Activated gamma-delta T cell treated with Interleukin-2 at 50 U/mL for 16 hours (primary cell): ENCODE results near the gene CPNE6.

ENCODE experiments used
- DNase-seq: peaks from one replicate; pipeline ENCODE4 v3.0.0-alpha.2; 2020

CPNE6 gene

GRCh38 chr14:24108336-24108874 is 37.0 kb downstream of the CPNE6 start:
- DNase-seq, result no peak

GRCh38 chr14:24110060-24110459 is 38.7 kb downstream of the CPNE6 start:
- no peak for DNase-seq

GRCh38 chr14:24110523-24110922 is 39.2 kb downstream of the CPNE6 start:
- no peak for DNase-seq

GRCh38 chr14:24113379-24113800 is 42.0 kb downstream of the CPNE6 start:
- DNase-seq, result no peak

- DNase-seq, result peak; percentile 74
Observed at GRCh38 chr14:24113801-24114531, 42.6 kb downstream of the CPNE6 start.

GRCh38 chr14:24114532-24115421 is 43.4 kb downstream of the CPNE6 start, which contains the start of the genes DCAF11 and NRL:
Gene DCAF11, plus strand, starts transcription at chr14:24114777. Its CDS starts 818 bp downstream, at chr14:24115595.
Gene NRL, minus strand, starts transcription at chr14:24114949. Its CDS starts 32,101 bp downstream, at chr14:24082848.
- peak; percentile 98 for DNase-seq

GRCh38 chr14:24115422-24116127 is 44.2 kb downstream of the CPNE6 start:
- no peak for DNase-seq

- DNase-seq, result no peak
Observed at GRCh38 chr14:24116128-24116814, 44.9 kb downstream of the CPNE6 start.

GRCh38 chr14:24117179-24117578 is 45.8 kb downstream of the CPNE6 start:
- DNase-seq, result no peak

GRCh38 chr14:24119691-24120090 is 48.3 kb downstream of the CPNE6 start:
- no peak for DNase-seq

- DNase-seq, result no peak
Observed at GRCh38 chr14:24121210-24121609, 49.8 kb downstream of the CPNE6 start.

- no peak for DNase-seq
Observed at GRCh38 chr14:24122416-24122815, 51.1 kb downstream of the CPNE6 start.

GRCh38 chr14:24122898-24123297 is 51.5 kb downstream of the CPNE6 start:
- no peak for DNase-seq

GRCh38 chr14:24123424-24124417 is 52.4 kb downstream of the CPNE6 start:
- no peak for DNase-seq

- no peak for DNase-seq
Observed at GRCh38 chr14:24126939-24127338, 55.6 kb downstream of the CPNE6 start.

- no peak for DNase-seq
Observed at GRCh38 chr14:24127673-24128072, 56.3 kb downstream of the CPNE6 start.
